GM18951 (cell line): Measurements from ENCODE around the gene EEF2KMT.
"Not testable (repeated sequence)": the region's sequence is repeated elsewhere in the genome, so short reads cannot be mapped to it uniquely, and the experiment has no call there.

Experiments
- POLR2A ChIP-seq: IDR thresholded peaks from 4 replicates; pipeline ENCODE4 v1.6.1; 2011; ENCODE audit warnings: mild to moderate bottlenecking; ENCODE audit not compliant: insufficient read length, insufficient read depth; ENCODE audit errors: extremely low read depth
- in situ Hi-C: fragments of 300-500 bp; cut with MboI; formaldehyde crosslinking; loops from one replicate; pipeline ENCODE4 v1.12.0; 2022; ENCODE audit warnings: low sequenced_read_pairs, mixed read lengths, inconsistent platforms; ENCODE audit not compliant: unreplicated experiment

EEF2KMT gene

GRCh38 chr16:5062790-5063765, 34.5 kb downstream of the EEF2KMT start:
- in situ Hi-C loops: no loop called here
- TF ChIP-seq POLR2A: no peak

GRCh38 chr16:5062051-5062450, 35.5 kb downstream of the EEF2KMT start:
- TF ChIP-seq POLR2A: no peak
- in situ Hi-C loops: no loop called here

- in situ Hi-C loops: no loop called here
Measured at GRCh38 chr16:5060073-5060641, 37.4 kb downstream of the EEF2KMT start.

GRCh38 chr16:5059386-5060072, 38.1 kb downstream of the EEF2KMT start:
- TF ChIP-seq POLR2A: no peak
- in situ Hi-C loops: no loop called here

More at GRCh38 chr16:5060073-5060641, 37.4 kb downstream of the EEF2KMT start:
- TF ChIP-seq POLR2A: no peak

- TF ChIP-seq POLR2A: no peak
- in situ Hi-C loops: no loop called here
Measured at GRCh38 chr16:5058476-5058875, 39.1 kb downstream of the EEF2KMT start.

- TF ChIP-seq POLR2A: no peak
- in situ Hi-C loops: no loop called here
Measured at GRCh38 chr16:5056352-5056751, 41.2 kb downstream of the EEF2KMT start.

GRCh38 chr16:5054876-5055865, 42.4 kb downstream of the EEF2KMT start:
- in situ Hi-C loops: no loop called here

GRCh38 chr16:5046914-5047313, 50.7 kb downstream of the EEF2KMT start:
- TF ChIP-seq POLR2A: no peak
- in situ Hi-C loops: no loop called here

More at GRCh38 chr16:5054876-5055865, 42.4 kb downstream of the EEF2KMT start:
- TF ChIP-seq POLR2A: no peak

GRCh38 chr16:5045499-5046115, 52.0 kb downstream of the EEF2KMT start:
- no peak for TF ChIP-seq POLR2A
- in situ Hi-C loops: no loop called here

- in situ Hi-C loops: not testable (repeated sequence)
Measured at GRCh38 chr16:5044581-5044980, 53.0 kb downstream of the EEF2KMT start.

GRCh38 chr16:5044011-5044540, 53.5 kb downstream of the EEF2KMT start:
- in situ Hi-C loops: no loop called here
- TF ChIP-seq POLR2A: no peak
